Measurements from ENCODE around the gene MRPS27.

The MRPS27 gene

DNA sequence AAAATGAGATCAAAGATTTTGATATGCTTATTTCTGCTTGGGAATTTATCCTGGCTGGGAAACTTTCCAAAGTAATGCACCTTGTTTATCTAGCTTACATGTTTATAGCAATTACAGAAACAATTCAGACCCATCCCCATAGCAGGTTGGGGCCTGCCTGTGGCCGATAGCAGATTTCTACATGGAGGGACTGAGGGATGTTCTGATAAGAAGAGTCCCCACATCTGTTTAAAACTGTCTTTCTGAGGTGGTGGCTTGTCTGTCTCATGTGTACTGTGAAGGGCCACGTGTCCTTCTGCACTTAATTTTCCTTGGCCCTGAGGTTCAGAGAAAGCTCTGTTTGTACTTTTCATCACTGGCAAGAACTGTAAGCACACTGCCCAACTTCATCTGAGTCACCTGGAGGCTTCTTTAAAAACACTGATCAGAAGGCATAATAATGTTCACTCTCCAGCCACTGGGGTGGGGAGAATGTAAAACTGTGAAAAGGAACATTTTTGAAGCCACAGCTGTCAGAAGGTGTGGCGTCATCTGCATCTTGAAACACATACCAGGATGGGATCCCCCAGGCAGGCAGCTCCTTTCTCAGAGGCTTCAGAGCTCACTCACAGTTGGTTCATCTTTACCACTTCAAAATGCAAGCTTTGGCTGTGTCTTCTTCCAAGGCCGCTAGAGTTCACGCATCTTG lies 132.5 kb downstream of the MRPS27 start:
- Histone ChIP-seq H3K27ac (no peak overlapping the region), H2AFZ (ENCODE audit: low read depth) (no peak overlapping the region), H3K4me2 (no peak overlapping the region), H3K36me3 (ENCODE audit: insufficient read depth) (no peaks in the 10 kb centered on the region), H3K27me3 (ENCODE audit: insufficient read depth, low read depth) (peaks cover 27% of the 10 kb centered on the region), H3K4me3 (IDR thresholded peaks at IDR 0.05; ENCODE audit: insufficient read depth, low read depth, low read length) (no peak overlapping the region), H3K4me1 (ENCODE audit: low read depth, poor library complexity, severe bottlenecking) (no peaks in the 10 kb centered on the region), H3K79me2 (ENCODE audit: insufficient read depth, low read depth) (no peaks in the 10 kb centered on the region), H3K9ac (no peak overlapping the region), H4K20me1 (ENCODE audit: insufficient read depth) (no peaks in the 10 kb centered on the region)
- TF ChIP-seq, protein P1, sequence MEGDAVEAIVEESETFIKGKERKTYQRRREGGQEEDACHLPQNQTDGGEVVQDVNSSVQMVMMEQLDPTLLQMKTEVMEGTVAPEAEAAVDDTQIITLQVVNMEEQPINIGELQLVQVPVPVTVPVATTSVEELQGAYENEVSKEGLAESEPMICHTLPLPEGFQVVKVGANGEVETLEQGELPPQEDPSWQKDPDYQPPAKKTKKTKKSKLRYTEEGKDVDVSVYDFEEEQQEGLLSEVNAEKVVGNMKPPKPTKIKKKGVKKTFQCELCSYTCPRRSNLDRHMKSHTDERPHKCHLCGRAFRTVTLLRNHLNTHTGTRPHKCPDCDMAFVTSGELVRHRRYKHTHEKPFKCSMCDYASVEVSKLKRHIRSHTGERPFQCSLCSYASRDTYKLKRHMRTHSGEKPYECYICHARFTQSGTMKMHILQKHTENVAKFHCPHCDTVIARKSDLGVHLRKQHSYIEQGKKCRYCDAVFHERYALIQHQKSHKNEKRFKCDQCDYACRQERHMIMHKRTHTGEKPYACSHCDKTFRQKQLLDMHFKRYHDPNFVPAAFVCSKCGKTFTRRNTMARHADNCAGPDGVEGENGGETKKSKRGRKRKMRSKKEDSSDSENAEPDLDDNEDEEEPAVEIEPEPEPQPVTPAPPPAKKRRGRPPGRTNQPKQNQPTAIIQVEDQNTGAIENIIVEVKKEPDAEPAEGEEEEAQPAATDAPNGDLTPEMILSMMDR (conservative IDR thresholded peaks at IDR 0.05; ENCODE audit: low read depth, low read length): no peak

DNA sequence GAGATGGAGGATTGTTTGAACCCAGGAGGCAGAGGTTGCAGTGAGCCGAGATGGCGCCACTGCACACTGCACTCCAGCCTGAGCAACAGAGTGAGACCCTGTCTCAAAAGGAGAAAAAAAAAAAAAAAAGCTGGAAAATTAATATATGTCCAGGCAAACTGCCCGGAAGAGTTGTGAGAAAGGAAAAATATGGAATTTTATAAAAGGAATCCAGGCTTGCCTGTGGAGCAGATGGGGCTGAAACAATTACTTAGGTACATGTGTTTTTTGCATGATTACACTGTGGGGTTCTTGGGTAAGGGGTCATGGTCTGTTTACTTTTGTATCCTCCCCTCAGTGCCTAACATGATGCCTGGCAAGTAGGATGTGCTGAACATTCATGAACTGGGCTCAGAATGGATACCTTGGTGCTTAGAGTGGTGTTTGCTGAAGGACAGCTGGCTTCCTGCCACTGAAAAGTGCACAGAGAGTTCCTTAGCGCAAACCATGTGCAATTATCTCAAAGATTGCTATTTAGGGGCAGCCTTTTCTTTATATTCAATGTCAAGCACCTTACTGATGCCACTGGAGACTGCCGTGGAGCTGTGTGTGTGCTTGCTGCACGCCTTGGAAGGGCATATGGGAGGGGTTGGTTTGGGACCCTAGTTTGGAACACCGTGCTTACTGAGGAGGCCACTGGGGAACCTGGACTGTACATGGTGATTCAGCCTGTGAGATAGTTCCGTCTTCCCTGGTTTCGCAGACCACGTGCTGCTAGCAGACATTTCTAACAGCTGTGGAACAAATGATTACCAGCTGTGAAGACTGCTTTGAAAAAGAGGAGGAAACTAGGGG lies 134.3 kb downstream of the MRPS27 start:
- Histone ChIP-seq H3K9ac (no peak overlapping the region), H3K36me3 (ENCODE audit: insufficient read depth) (no peaks in the 10 kb centered on the region), H3K4me2 (no peak overlapping the region), H3K27me3 (ENCODE audit: insufficient read depth, low read depth) (peaks cover 8% of the 10 kb centered on the region; the same call in 1 of the 2 replicates), H3K27ac (no peak overlapping the region), H3K4me1 (ENCODE audit: low read depth, poor library complexity, severe bottlenecking) (no peaks in the 10 kb centered on the region), H4K20me1 (ENCODE audit: insufficient read depth) (no peaks in the 10 kb centered on the region), H3K4me3 (IDR thresholded peaks at IDR 0.05; ENCODE audit: insufficient read depth, low read depth, low read length) (no peak overlapping the region), H2AFZ (ENCODE audit: low read depth) (no peak overlapping the region), H3K79me2 (ENCODE audit: insufficient read depth, low read depth) (no peaks in the 10 kb centered on the region)
- TF ChIP-seq, protein P1 (conservative IDR thresholded peaks at IDR 0.05; ENCODE audit: low read depth, low read length): no peak

DNA sequence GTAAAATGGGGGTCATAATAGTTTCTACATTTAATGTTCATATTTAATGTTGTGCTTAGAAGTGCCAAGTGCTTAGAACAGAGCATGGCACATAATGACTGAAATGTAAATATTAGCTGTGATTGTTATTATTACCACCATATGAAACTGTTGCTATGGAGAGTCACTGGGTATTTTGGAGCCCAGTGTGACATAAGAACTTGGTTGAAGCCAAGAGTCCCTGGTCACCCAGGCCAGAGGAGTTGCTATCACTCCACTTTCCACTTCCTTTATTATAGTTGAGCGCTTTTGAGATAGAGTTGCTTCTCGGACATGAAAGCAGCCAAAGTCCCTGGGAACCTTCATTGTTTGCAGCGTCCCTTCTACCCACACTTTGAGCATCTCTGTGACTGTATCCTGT lies 135.6 kb downstream of the MRPS27 start:
- H3K79me2 ChIP-seq (ENCODE audit: insufficient read depth, low read depth): no peaks in the 10 kb centered on the region
- H3K4me2 ChIP-seq: no peak overlapping the region
- no peaks in the 10 kb centered on the region for H3K4me1 ChIP-seq (ENCODE audit: low read depth, poor library complexity, severe bottlenecking)

DNA sequence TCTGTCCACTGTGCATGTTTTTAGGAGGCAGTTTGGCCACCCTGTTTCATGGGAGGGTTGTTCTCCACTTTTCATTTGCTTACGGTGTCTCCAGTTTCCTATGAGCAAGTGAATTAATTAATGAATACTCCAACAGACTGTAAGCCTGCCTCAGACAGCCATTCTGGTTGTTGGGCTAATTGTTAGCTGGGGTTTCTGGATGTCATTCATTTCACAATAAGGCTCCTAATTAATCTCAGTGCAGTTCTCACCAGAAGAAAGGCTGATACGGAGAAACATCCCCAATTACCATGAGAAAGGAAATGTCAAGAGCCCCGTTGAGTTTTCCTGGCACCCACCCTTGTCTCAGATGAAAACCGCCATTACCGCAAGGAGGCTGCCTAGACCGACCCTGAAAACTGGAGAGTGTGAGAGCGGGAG lies 136.9 kb downstream of the MRPS27 start:
- Histone ChIP-seq H3K4me2 (no peak overlapping the region), H3K9ac (no peak overlapping the region), H4K20me1 (ENCODE audit: insufficient read depth) (no peaks in the 10 kb centered on the region), H2AFZ (ENCODE audit: low read depth) (no peak overlapping the region), H3K79me2 (ENCODE audit: insufficient read depth, low read depth) (no peaks in the 10 kb centered on the region), H3K36me3 (ENCODE audit: insufficient read depth) (no peaks in the 10 kb centered on the region), H3K4me1 (ENCODE audit: low read depth, poor library complexity, severe bottlenecking) (no peaks in the 10 kb centered on the region), H3K27ac (no peak overlapping the region), H3K27me3 (ENCODE audit: insufficient read depth, low read depth) (no peaks in the 10 kb centered on the region; the same call in 1 of the 2 replicates), H3K4me3 (IDR thresholded peaks at IDR 0.05; ENCODE audit: insufficient read depth, low read depth, low read length) (no peak overlapping the region)
- TF ChIP-seq, protein P1 (conservative IDR thresholded peaks at IDR 0.05; ENCODE audit: low read depth, low read length): no peak

More for the DNA sequence above, 135.6 kb downstream of the MRPS27 start:
- Histone ChIP-seq H3K4me3 (IDR thresholded peaks at IDR 0.05; ENCODE audit: insufficient read depth, low read depth, low read length) (no peak overlapping the region), H4K20me1 (ENCODE audit: insufficient read depth) (no peaks in the 10 kb centered on the region), H3K27me3 (ENCODE audit: insufficient read depth, low read depth) (no peaks in the 10 kb centered on the region; the same call in 1 of the 2 replicates), H3K9ac (no peak overlapping the region), H2AFZ (ENCODE audit: low read depth) (no peak overlapping the region), H3K36me3 (ENCODE audit: insufficient read depth) (no peaks in the 10 kb centered on the region), H3K27ac (no peak overlapping the region)
- TF ChIP-seq, protein P1 (conservative IDR thresholded peaks at IDR 0.05; ENCODE audit: low read depth, low read length): no peak
